ENCODE data around the gene GFRAL. TPM values are rescaled to one million over a fixed set of nuclear protein-coding genes. Genes with fewer than 3 reads are reported as not detected.

The GFRAL gene
- total RNA-seq, 4 donors from 2014 or later: not detected

- TF ChIP-seq CTCF (IDR thresholded peaks at IDR 0.05): no peak
- no peak for TF ChIP-seq POLR2A (IDR thresholded peaks at IDR 0.05)
Measured at GRCh38 chr6:55319961-55320695, 7.1 kb upstream of the GFRAL start.

GRCh38 chr6:55320696-55321086 is 6.6 kb upstream of the GFRAL start:
- TF ChIP-seq CTCF (IDR thresholded peaks at IDR 0.05) (no peak), POLR2A (IDR thresholded peaks at IDR 0.05) (no peak)
- DNase-seq: no peak
- intact Hi-C loops (cut with DNase I): no loop called here
- H3K4me3 ChIP-seq: no peak overlapping the region
- H3K9me3 ChIP-seq: no peaks in the 10 kb centered on the region
- no peaks in the 10 kb centered on the region for H3K36me3 ChIP-seq
- no peak overlapping the region for H3K27ac ChIP-seq
- H3K27me3 ChIP-seq: no peaks in the 10 kb centered on the region
- WGBS, 2 donors: 22 to 24% methylated on average over 2 of the region's 2 CpGs
- H3K4me1 ChIP-seq: no peaks in the 10 kb centered on the region

More at GRCh38 chr6:55319961-55320695, 7.1 kb upstream of the GFRAL start:
- intact Hi-C loops (cut with DNase I): no loop called here
- Histone ChIP-seq H3K36me3 (no peaks in the 10 kb centered on the region), H3K9me3 (no peaks in the 10 kb centered on the region), H3K27me3 (no peaks in the 10 kb centered on the region), H3K4me1 (no peaks in the 10 kb centered on the region), H3K4me3 (no peak overlapping the region), H3K27ac (no peak overlapping the region)
- DNase-seq: no peak

GRCh38 chr6:55377150-55377549 is 49.9 kb downstream of the GFRAL start:
- no peak for DNase-seq
- Histone ChIP-seq H3K36me3 (no peaks in the 10 kb centered on the region), H3K27me3 (no peaks in the 10 kb centered on the region), H3K4me3 (no peak overlapping the region), H3K9me3 (no peaks in the 10 kb centered on the region), H3K4me1 (no peaks in the 10 kb centered on the region), H3K27ac (no peak overlapping the region)
- TF ChIP-seq POLR2A (IDR thresholded peaks at IDR 0.05) (no peak), CTCF (IDR thresholded peaks at IDR 0.05) (no peak)
- intact Hi-C loops (cut with DNase I): no loop called here
- 28 to 45% methylated on average over 2 of the region's 2 CpGs for WGBS, 2 donors

GRCh38 chr6:55379471-55379870 is 52.2 kb downstream of the GFRAL start:
- TF ChIP-seq POLR2A (IDR thresholded peaks at IDR 0.05) (no peak), CTCF (IDR thresholded peaks at IDR 0.05) (no peak)
- intact Hi-C loops (cut with DNase I): no loop called here
- Histone ChIP-seq H3K36me3 (no peaks in the 10 kb centered on the region), H3K9me3 (no peaks in the 10 kb centered on the region), H3K4me3 (no peak overlapping the region), H3K27me3 (no peaks in the 10 kb centered on the region), H3K27ac (no peak overlapping the region), H3K4me1 (no peaks in the 10 kb centered on the region)
- no peak for DNase-seq

- H3K36me3 ChIP-seq: no peaks in the 10 kb centered on the region
- H3K4me1 ChIP-seq: no peaks in the 10 kb centered on the region
- 29 to 46% methylated on average over 1 of the region's 1 CpG for WGBS, 2 donors
- H3K27me3 ChIP-seq: no peaks in the 10 kb centered on the region
- intact Hi-C loops (cut with DNase I): no loop called here
- H3K27ac ChIP-seq: no peak overlapping the region
- no peaks in the 10 kb centered on the region for H3K9me3 ChIP-seq
- H3K4me3 ChIP-seq: no peak overlapping the region
- TF ChIP-seq POLR2A (IDR thresholded peaks at IDR 0.05): no peak
- TF ChIP-seq CTCF (IDR thresholded peaks at IDR 0.05): no peak
- DNase-seq: no peak
Measured at GRCh38 chr6:55379895-55380294, 52.6 kb downstream of the GFRAL start.

All from esophagus squamous epithelium (tissue), 5 donors.